K562 (cell line): ENCODE results near the gene MYH3. TPM values are rescaled to one million over a fixed set of nuclear protein-coding genes. Genes with fewer than 3 reads are reported as not detected.

Source experiments
- ATAC-seq: fragments of 200-7000 bp; cut with Tn5 transposase; 3 replicates; pipeline ENCODE4 v1.9.1; 2020; ENCODE audit warnings: moderate library complexity
- BruUV-seq: library from RNA; stranded (reverse); fragments of 400-500 nt; replicated peaks from 2 replicates; lab custom pipeline; 2021; lab: Mats Ljungman, UMichigan
- CTCF ChIA-PET: fragments of 300-600 bp; formaldehyde crosslinking; extraction: SDS; loops from one replicate; lab custom pipeline; 2021; ENCODE audit warnings: low intra/inter-chr PET ratio; lab: Yijun Ruan, JAX
- POLR2A ChIA-PET: fragments of 300-600, 350-650 bp; sonication (Branson Sonifier 250); formaldehyde crosslinking; extraction: SDS; loops from one replicate; lab custom pipeline; 2021; ENCODE audit warnings: antibody characterized with exemption, inconsistent platforms; lab: Yijun Ruan, JAX
- DNase-seq, 4 experiments: peaks; one replicate each; pipeline versions ENCODE4 v3.0.0 to v3.0.0-alpha.2; 2011 to 2018; ENCODE audit warnings: low spot score in 3 of 4, mixed read lengths in 3 of 4; ENCODE audit errors: extremely low read depth in 1 of 4
- FAIRE-seq: peaks from 2 replicates; lab custom pipeline; 2011; peaks lifted over from hg19 to GRCh38; lab: Jason Lieb, UNC
- H2AFZ ChIP-seq: 2 replicates; pipeline ENCODE4 v1.6.0; 2011; ENCODE audit warnings: low read depth, low read length, control low read depth, inconsistent platforms
- H3K27ac ChIP-seq: fragments of 200-600 bp; 3 replicates; pipeline ENCODE4 v1.8.0; 2011; ENCODE audit warnings: low read depth, mild to moderate bottlenecking, control low read depth, inconsistent platforms, low read length, moderate library complexity, mixed read lengths; ENCODE audit errors: extremely low read depth
- H3K27me3 ChIP-seq, 2 experiments: fragments of 300-600 bp in 1 of 2; 2 replicates in 1 of 2; 3 replicates in 1 of 2; pipeline versions ENCODE4 v1.6.0 to v1.8.0; 2011; ENCODE audit warnings: inconsistent platforms in 2 of 2, low read length in 2 of 2, mild to moderate bottlenecking in 1 of 2, mixed read lengths in 1 of 2, moderate library complexity in 1 of 2; ENCODE audit not compliant: control insufficient read depth in 2 of 2, insufficient read depth in 2 of 2
- H3K36me3 ChIP-seq: fragments of 300-600 bp; 3 replicates; pipeline ENCODE4 v1.8.0; 2011; ENCODE audit warnings: mild to moderate bottlenecking, low read length, inconsistent platforms; ENCODE audit not compliant: control insufficient read depth, insufficient read depth
- H3K4me1 ChIP-seq, 2 experiments: fragments of 200-600 bp in 1 of 2; replicated peaks in 1 of 2; 2 replicates in 1 of 2; 3 replicates in 1 of 2; pipeline versions ENCODE4 v1.5.1 to v1.8.0; 2011; ENCODE audit warnings: inconsistent platforms in 2 of 2, low read length in 2 of 2, mild to moderate bottlenecking in 1 of 2, mixed read lengths in 1 of 2, moderate library complexity in 1 of 2; ENCODE audit not compliant: control insufficient read depth in 2 of 2, insufficient read depth in 2 of 2
- H3K4me2 ChIP-seq: 2 replicates; pipeline ENCODE4 v1.6.1; 2011; ENCODE audit warnings: low read length, control low read depth, inconsistent platforms, mixed read lengths; ENCODE audit not compliant: insufficient read depth
- H3K4me3 ChIP-seq: fragments of 200-600 bp; sonication (generic), shearing (Covaris generic); 2 replicates; pipeline ENCODE4 v1.5.1; 2016; ENCODE audit warnings: control low read depth, inconsistent platforms
- H3K79me2 ChIP-seq: fragments of 200-600 bp; 3 replicates; pipeline ENCODE4 v1.8.0; 2011; ENCODE audit warnings: low read length, inconsistent platforms; ENCODE audit not compliant: control insufficient read depth, insufficient read depth
- H3K9ac ChIP-seq, 2 experiments: 2 replicates each; pipeline versions ENCODE4 v1.6.0 to v1.6.1; 2011; ENCODE audit warnings: low read depth in 2 of 2, low read length in 2 of 2, control low read depth in 1 of 2, inconsistent platforms in 1 of 2, mild to moderate bottlenecking in 1 of 2, mixed read lengths in 1 of 2; ENCODE audit not compliant: insufficient read depth in 1 of 2
- H3K9me1 ChIP-seq: one replicate; pipeline ENCODE4 v1.6.0; 2011; ENCODE audit warnings: inconsistent platforms, mild to moderate bottlenecking, low read length, moderate library complexity; ENCODE audit not compliant: control insufficient read depth, insufficient read depth
- H3K9me3 ChIP-seq: replicated peaks from 2 replicates; pipeline ENCODE4 v1.5.1; 2011; ENCODE audit warnings: low read depth, low read length, inconsistent platforms; ENCODE audit not compliant: control insufficient read depth, insufficient read depth
- H4K20me1 ChIP-seq: replicated peaks from 2 replicates; pipeline ENCODE4 v1.6.1; 2011; ENCODE audit warnings: low read length, inconsistent platforms, mixed read lengths; ENCODE audit not compliant: control insufficient read depth, insufficient read depth
- HBP1 ChIP-seq: fragments of 450-650 bp; formaldehyde crosslinking; IDR thresholded peaks from 2 replicates; pipeline ENCODE4 v1.4.0; 2022; ENCODE audit warnings: missing genetic modification characterization
- RAD21 ChIP-seq, 2 experiments: fragments of 250-450 bp in 1 of 2; fragments of 450-650 bp in 1 of 2; sonication (Bioruptor Pico) in 1 of 2; formaldehyde crosslinking in 1 of 2; IDR thresholded peaks in 1 of 2; conservative IDR thresholded peaks in 1 of 2; 2 replicates each; pipeline versions ENCODE4 v1.4.0 to v1.8.0; 2020 to 2022; ENCODE audit warnings: mild to moderate bottlenecking in 2 of 2, moderate library complexity in 1 of 2
- WGBS: fragments of 100-300 bp; shearing (Covaris generic); methylation state at CpG from one replicate; pipeline ENCODE4 v1.1.6; 2016; ENCODE audit warnings: low coverage, mixed read lengths; ENCODE audit not compliant: insufficient coverage; ENCODE audit errors: missing lambda C conversion rate; 5-methylcytosine and 5-hydroxymethylcytosine counted together
- in situ Hi-C: fragments of 300-500 bp; cut with MboI; formaldehyde crosslinking; loops from 4 replicates; pipeline ENCODE4 v1.15.0; 2018; ENCODE audit warnings: inconsistent platforms, mixed read lengths
- intact Hi-C: fragments of 100-400 bp; cut with micrococcal nuclease; formaldehyde crosslinking; loops from 2 replicates; pipeline ENCODE4 v1.14.2; 2022
- polyA plus RNA-seq, 8 experiments: library from polyadenylated mRNA; depleted of rRNA in 4 of 8; stranded (reverse) in 5 of 8; unstranded in 3 of 8; fragments of >200 nt; fragmentation: Nextera tagmentation in 2 of 8; fragmentation: Illumina TruSeq in 1 of 8; extraction: Ambion mirVana in 2 of 8; extraction: Trizol in 1 of 8; gene quantifications; 2 replicates each; pipeline versions ENCODE4 v1.2.1 to v1.2.3, GENCODE V29; 2011 to 2014; ENCODE audit warnings: inconsistent platforms in 1 of 8, missing spikeins in 1 of 8
- total RNA-seq, 7 experiments: library from RNA; depleted of rRNA in 6 of 7; stranded (reverse); fragments of >200 nt in 6 of 7; fragmentation: Illumina TruSeq in 2 of 7; extraction: Trizol in 2 of 7; gene quantifications; 2 replicates each; pipeline versions ENCODE4 v1.2.1 to v1.2.3, GENCODE V29; 2011 to 2021; ENCODE audit warnings: low replicate concordance in 1 of 7
- TF ChIP-seq, protein P1 (sequence below), 3 experiments: IDR thresholded peaks in 2 of 3; conservative IDR thresholded peaks in 1 of 3; 2 replicates each; pipeline ENCODE4 v1.5.1; 2011 to 2012; ENCODE audit warnings: low read length in 3 of 3, mild to moderate bottlenecking in 3 of 3, control low read depth in 2 of 3, improper control_type of control experiment in 1 of 3, inconsistent platforms in 1 of 3, low read depth in 1 of 3, mixed read lengths in 1 of 3, moderate library complexity in 1 of 3; ENCODE audit not compliant: insufficient read depth in 2 of 3
- TF ChIP-seq, protein P2 (sequence below), 2 experiments: fragments of 200-800 bp in 1 of 2; sonication (Bioruptor generic) in 1 of 2; sonication (generic) in 1 of 2; formaldehyde crosslinking in 1 of 2; IDR thresholded peaks in 1 of 2; conservative IDR thresholded peaks in 1 of 2; 2 replicates each; pipeline versions ENCODE4 v1.5.0 to v1.6.1; 2016 to 2020; ENCODE audit warnings: missing compliant biosample characterization in 1 of 2, missing genetic modification characterization in 1 of 2, missing genetic modification reagents in 1 of 2
- TF ChIP-seq, protein P3 (sequence below), 2 experiments: fragments of 450-650 bp; formaldehyde crosslinking in 1 of 2; IDR thresholded peaks; 2 replicates each; pipeline versions ENCODE4 v1.4.0 to v1.6.1; 2014 to 2020; ENCODE audit warnings: mild to moderate bottlenecking in 2 of 2, borderline replicate concordance in 1 of 2, low read depth in 1 of 2

MYH3 gene
- total and polyA plus RNA-seq, 9 of the 15 experiments (the other 6 are each of a cell fraction or from before 2014, with no cell fraction given) = 0.24 to 0.75 (median 0.40) TPM; not detected in 1

GRCh38 chr17:10646392-10646990 lies 10.6 kb downstream of the MYH3 start:
- 18% methylated on average over 8 of the region's 8 CpGs for WGBS
- DNase-seq (peak; percentile 33 to 67 (median 46)), ATAC-seq (peak; percentile 86), FAIRE-seq (peak; percentile 40)
- H3K4me2 ChIP-seq = no peak overlapping the region
- H3K9me1 ChIP-seq = no peaks in the 10 kb centered on the region
- no peaks in the 10 kb centered on the region for H4K20me1 ChIP-seq
- no TSS peak for BruUV-seq
- ChIA-PET POLR2A (no interaction called here), CTCF (interaction anchor here (0.6 to 1.9 kb wide), 2 partner anchors 16 to 198 kb away, joined by 3 to 7 read pairs; no protein-coding TSS in a partner anchor)
- H3K9me3 ChIP-seq = no peaks in the 10 kb centered on the region
- no peak overlapping the region for H3K27ac ChIP-seq
- no peak overlapping the region for H2AFZ ChIP-seq
- intact Hi-C loops = loop anchor here (1.0 kb wide), 1 partner anchor 199 kb away; no protein-coding TSS in a partner anchor
- in situ Hi-C loops = loop anchor here (10.0 kb wide), 1 partner anchor 198 kb away; no protein-coding TSS in a partner anchor
- no peaks in the 10 kb centered on the region; a peak in 2 of 5 replicates for H3K27me3 ChIP-seq
- H3K4me1 ChIP-seq = no peaks in the 10 kb centered on the region; a peak in 1 of 5 replicates
- H3K36me3 ChIP-seq = no peaks in the 10 kb centered on the region
- no peaks in the 10 kb centered on the region for H3K79me2 ChIP-seq
- H3K4me3 ChIP-seq = no peak overlapping the region
- H3K9ac ChIP-seq = no peak overlapping the region
- TF ChIP-seq, protein P1, sequence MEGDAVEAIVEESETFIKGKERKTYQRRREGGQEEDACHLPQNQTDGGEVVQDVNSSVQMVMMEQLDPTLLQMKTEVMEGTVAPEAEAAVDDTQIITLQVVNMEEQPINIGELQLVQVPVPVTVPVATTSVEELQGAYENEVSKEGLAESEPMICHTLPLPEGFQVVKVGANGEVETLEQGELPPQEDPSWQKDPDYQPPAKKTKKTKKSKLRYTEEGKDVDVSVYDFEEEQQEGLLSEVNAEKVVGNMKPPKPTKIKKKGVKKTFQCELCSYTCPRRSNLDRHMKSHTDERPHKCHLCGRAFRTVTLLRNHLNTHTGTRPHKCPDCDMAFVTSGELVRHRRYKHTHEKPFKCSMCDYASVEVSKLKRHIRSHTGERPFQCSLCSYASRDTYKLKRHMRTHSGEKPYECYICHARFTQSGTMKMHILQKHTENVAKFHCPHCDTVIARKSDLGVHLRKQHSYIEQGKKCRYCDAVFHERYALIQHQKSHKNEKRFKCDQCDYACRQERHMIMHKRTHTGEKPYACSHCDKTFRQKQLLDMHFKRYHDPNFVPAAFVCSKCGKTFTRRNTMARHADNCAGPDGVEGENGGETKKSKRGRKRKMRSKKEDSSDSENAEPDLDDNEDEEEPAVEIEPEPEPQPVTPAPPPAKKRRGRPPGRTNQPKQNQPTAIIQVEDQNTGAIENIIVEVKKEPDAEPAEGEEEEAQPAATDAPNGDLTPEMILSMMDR (IDR thresholded peaks at IDR 0.05 in 2 of 3, conservative IDR thresholded peaks at IDR 0.05 in 1 of 3; ENCODE audit: insufficient read depth in 2 of 3, low read depth in 1 of 3, low read length in 3 of 3) = peak; percentile 69
- TF ChIP-seq RAD21 (CRISPR knock-in tag; conservative IDR thresholded peaks at IDR 0.05 in 1 of 2, IDR thresholded peaks at IDR 0.05 in 1 of 2) (peak; percentile 23 to 58; a peak in 2 of 4 replicates), HBP1 (no peak)
- TF ChIP-seq, protein P2, sequence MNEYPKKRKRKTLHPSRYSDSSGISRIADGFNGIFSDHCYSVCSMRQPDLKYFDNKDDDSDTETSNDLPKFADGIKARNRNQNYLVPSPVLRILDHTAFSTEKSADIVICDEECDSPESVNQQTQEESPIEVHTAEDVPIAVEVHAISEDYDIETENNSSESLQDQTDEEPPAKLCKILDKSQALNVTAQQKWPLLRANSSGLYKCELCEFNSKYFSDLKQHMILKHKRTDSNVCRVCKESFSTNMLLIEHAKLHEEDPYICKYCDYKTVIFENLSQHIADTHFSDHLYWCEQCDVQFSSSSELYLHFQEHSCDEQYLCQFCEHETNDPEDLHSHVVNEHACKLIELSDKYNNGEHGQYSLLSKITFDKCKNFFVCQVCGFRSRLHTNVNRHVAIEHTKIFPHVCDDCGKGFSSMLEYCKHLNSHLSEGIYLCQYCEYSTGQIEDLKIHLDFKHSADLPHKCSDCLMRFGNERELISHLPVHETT (CRISPR knock-in tag; conservative IDR thresholded peaks at IDR 0.05 in 1 of 2, IDR thresholded peaks at IDR 0.05 in 1 of 2) = no peak
- TF ChIP-seq, protein P3, sequence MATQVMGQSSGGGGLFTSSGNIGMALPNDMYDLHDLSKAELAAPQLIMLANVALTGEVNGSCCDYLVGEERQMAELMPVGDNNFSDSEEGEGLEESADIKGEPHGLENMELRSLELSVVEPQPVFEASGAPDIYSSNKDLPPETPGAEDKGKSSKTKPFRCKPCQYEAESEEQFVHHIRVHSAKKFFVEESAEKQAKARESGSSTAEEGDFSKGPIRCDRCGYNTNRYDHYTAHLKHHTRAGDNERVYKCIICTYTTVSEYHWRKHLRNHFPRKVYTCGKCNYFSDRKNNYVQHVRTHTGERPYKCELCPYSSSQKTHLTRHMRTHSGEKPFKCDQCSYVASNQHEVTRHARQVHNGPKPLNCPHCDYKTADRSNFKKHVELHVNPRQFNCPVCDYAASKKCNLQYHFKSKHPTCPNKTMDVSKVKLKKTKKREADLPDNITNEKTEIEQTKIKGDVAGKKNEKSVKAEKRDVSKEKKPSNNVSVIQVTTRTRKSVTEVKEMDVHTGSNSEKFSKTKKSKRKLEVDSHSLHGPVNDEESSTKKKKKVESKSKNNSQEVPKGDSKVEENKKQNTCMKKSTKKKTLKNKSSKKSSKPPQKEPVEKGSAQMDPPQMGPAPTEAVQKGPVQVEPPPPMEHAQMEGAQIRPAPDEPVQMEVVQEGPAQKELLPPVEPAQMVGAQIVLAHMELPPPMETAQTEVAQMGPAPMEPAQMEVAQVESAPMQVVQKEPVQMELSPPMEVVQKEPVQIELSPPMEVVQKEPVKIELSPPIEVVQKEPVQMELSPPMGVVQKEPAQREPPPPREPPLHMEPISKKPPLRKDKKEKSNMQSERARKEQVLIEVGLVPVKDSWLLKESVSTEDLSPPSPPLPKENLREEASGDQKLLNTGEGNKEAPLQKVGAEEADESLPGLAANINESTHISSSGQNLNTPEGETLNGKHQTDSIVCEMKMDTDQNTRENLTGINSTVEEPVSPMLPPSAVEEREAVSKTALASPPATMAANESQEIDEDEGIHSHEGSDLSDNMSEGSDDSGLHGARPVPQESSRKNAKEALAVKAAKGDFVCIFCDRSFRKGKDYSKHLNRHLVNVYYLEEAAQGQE (IDR thresholded peaks at IDR 0.05; ENCODE audit: borderline replicate concordance) = peak; percentile 33; the same call in 1 of the 2 replicates
- TF ChIP-seq, protein P3 (CRISPR knock-in tag; IDR thresholded peaks at IDR 0.05; ENCODE audit: low read depth) = no peak
